Transverse colon (tissue), 4 donors: ENCODE measurements around the gene BANP.

ENCODE experiments used
- CTCF ChIP-seq, 5 experiments: fragments of 200-600 bp in 3 of 5; fragments of 450-650 bp in 2 of 5; sonication (generic) in 3 of 5; IDR thresholded peaks; 1 replicate in 2 of 5; 2 replicates in 3 of 5; pipeline ENCODE4 v1.5.1; 2016 to 2017; ENCODE audit warnings: antibody characterized with exemption in 5 of 5, inconsistent platforms in 3 of 5, mild to moderate bottlenecking in 2 of 5, moderate library complexity in 1 of 5
- EP300 ChIP-seq: sonication (generic); formaldehyde crosslinking; IDR thresholded peaks from one replicate; pipeline ENCODE4 v1.6.1; 2017; ENCODE audit warnings: antibody characterized with exemption, low read depth
- POLR2A ChIP-seq: fragments of 450-650 bp; IDR thresholded peaks from one replicate; pipeline ENCODE4 v1.6.1; 2016; ENCODE audit warnings: antibody characterized with exemption, mild to moderate bottlenecking, moderate library complexity
- POLR2AphosphoS5 ChIP-seq, 3 donors: sonication (generic); formaldehyde crosslinking; IDR thresholded peaks; one replicate each; pipeline ENCODE4 v1.6.1; 2016; ENCODE audit warnings: antibody characterized with exemption in 3 of 3

- TF ChIP-seq POLR2AphosphoS5 (IDR thresholded peaks at IDR 0.05) (no peak), CTCF (IDR thresholded peaks at IDR 0.05) (no peak), POLR2A (no peak), EP300 (no peak)
Observed at GRCh38 chr16:87958632-87959031, 7.4 kb downstream of the BANP start.
